ENCODE data around the gene RPP25.
"Not testable (repeated sequence)": the region's sequence is repeated elsewhere in the genome, so short reads cannot be mapped to it uniquely, and the experiment has no call there.

The RPP25 gene

DNA sequence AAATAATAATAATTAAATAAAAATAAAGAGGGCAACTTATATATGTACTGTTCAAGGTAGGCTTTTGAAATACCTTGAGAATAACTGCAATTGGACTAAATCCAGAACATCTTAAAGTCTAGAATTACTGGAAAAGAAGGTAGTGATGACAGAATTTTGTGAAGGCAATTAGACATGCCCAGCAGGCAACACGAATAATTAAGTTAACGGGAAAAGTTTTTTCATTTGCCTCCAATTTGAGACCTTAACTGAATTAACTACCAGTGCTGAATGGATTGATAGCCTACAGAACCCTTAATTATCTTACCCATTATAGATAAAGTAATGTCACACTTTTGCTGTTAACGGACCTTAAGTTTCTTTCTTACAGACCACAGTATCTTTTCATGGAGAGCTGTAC is 32.0 kb downstream of the RPP25 start:
- in situ Hi-C loops (cut with MboI; ENCODE audit: low sequenced_read_pairs), result no loop called here

DNA sequence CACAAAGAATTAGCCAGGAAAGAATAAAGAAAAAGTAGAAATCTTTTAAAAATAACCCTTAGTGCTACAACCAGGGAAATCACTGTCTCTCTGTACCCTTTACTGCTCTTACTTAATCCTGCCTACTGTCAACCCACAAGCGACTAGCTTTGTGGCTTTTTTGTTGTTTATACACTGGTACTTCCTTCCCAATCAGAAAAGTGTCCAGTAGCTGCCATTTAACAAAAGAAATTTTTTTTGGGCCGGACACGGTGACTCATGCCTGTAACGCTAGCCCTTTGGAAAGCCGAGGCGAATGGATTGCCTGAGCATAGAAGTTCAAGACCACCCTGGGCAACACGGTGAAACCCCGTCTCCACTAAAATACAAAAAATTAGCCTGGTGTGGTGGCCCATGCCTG is 36.1 kb downstream of the RPP25 start:
- in situ Hi-C loops (cut with MboI; ENCODE audit: low sequenced_read_pairs), result no loop called here

DNA sequence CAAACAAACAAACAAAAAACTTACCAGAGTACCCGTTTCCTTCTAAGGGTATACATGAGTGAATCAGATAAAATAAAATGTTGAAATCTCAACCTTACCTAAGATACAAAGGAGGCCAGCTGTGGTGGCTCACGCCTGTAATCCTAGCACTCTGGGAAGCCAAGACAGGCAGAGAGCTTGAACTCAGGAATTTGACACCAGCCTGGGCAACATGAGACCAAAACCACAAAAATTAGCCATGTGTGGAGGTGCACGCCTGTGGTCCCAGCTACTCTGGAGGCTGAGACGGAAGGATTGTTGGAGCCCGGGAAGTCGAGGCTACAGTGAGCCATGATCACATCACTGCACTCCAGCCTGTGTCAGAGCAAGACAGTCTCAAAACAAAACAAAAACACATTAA is 38.9 kb downstream of the RPP25 start:
- in situ Hi-C loops (cut with MboI; ENCODE audit: low sequenced_read_pairs), result no loop called here

DNA sequence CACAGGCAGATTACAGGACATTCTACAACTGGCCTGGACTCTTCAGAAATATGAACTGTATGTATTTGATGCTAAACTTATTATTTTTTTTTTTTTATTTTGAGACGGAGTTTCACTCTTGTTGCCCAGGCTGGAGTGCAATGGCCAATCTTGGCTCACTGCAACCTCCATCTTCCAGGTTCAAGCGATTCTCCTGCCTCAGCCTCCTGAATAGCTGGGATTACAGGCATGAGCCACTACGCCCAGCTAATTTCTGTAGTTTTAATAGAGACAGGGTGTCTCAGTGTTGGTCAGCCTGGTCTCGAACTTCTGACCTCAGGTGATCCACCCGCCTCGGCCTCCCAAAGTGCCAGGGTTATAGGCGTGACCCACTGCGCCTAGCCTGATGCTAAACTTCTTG is 42.8 kb downstream of the RPP25 start:
- in situ Hi-C loops (cut with MboI; ENCODE audit: low sequenced_read_pairs), result not testable (repeated sequence)

DNA sequence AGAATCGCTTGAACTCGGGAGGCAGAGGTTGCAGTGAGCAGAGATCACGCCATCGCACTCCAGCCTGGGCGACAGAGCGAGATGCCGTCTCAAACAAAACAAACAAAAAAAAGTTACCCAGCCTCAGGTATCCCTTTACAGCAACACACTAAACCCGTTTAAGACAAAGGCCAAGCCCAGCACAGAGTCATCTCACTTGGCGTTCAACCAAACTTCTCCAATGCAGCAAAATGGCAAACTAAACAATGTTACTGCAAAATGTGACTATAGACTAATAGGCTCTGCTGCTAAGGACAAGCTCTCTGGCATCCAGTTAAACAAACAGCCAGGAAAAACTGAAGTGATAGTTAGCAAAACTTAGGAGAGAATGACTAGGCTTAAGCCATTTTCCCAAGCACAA is 43.5 kb downstream of the RPP25 start:
- in situ Hi-C loops (cut with MboI; ENCODE audit: low sequenced_read_pairs), result no loop called here

DNA sequence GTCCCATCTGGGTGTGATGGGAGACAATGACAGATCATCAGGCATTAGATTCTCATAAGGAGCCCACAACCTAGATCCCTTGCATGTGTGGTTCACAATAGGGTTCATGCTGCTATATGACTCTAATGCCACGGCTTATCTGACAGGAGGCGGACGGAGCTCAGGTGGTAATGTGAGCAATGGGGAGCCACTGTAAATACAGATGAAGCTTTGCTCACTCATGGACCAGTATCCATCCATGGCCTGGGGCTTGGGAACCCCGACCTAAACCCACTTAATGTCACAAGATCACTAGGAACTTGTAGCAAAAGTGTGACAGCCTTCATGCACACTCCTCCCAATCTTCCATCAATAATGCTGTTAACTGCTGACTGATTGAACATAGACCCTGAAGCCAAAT is 47.9 kb downstream of the RPP25 start:
- in situ Hi-C loops (cut with MboI; ENCODE audit: low sequenced_read_pairs), result no loop called here

DNA sequence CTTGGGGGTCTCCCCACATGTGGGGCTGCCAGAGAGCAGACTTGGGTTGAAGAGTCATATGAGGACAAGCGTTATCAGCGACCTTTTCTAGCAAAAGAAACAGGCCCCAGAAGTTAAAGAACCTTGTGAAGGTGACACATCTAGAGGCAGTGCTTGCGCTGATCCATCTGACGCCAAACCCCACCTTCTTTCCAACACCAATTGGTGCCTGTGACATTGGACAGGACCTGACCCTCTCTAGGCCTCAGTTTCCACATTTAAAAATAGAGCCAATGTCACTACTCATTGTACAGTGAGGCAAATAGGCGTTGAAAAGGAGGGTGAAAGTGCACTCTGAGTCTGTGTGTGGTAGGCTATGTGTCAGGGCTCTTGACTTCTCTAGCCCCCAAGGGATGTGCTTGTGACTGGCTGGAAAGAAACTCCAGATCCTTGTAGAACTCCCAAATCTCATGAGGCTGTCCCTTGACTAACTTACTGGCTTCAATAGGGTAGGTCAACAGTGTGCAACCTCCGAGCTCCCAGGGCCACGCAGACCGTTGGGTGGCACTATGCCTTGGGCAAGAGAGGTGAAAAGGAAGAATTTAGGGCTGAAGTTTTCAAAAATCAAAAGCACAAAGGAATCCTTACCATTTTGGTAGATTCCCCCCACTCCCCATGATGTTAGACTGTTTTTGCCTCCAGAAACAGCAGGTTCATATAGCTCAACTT is 49.3 kb downstream of the RPP25 start:
- in situ Hi-C loops (cut with MboI; ENCODE audit: low sequenced_read_pairs), result no loop called here

DNA sequence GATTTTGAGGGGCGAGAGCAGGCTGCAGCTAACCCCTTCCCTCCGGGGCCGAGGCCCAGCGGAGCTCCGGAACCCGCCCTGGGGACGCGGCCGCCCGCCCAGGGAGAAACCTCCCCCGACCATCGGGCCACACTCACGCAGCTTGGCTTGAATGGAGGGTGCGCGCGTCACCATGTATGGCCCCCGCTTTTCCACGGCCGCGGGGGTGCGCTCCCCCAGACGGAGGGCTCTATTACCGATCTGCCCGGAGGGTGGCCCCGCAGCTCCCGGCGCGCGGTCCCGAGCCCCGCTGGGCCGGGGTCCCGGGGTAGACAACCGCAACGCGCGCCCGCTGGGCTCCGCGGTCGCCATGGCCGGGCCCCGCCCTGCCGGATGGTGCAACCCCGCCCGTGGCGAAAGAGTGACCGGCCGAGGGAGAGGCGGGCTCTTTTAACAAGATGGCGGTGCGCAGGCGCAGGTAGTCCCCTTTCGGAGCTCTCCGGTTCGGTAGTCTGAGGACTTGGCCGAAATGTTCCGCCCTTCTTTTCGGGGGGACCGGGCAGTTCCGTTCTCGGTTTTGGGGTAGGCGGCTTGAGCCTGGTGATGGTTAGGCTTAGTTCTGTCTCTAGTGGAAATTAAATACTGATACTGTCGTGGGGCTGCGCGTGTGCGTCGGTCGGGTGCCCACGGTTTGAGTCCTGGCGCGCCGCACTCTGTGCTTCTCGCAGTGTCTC is 50.0 kb downstream of the RPP25 start, which contains the start of gene FAM219B:
Gene FAM219B (minus strand): TSS at position 402 of the 713 bp plus-strand sequence. CDS start 51 bp downstream, at position 351.
- in situ Hi-C loops (cut with MboI; ENCODE audit: low sequenced_read_pairs), result no loop called here

DNA sequence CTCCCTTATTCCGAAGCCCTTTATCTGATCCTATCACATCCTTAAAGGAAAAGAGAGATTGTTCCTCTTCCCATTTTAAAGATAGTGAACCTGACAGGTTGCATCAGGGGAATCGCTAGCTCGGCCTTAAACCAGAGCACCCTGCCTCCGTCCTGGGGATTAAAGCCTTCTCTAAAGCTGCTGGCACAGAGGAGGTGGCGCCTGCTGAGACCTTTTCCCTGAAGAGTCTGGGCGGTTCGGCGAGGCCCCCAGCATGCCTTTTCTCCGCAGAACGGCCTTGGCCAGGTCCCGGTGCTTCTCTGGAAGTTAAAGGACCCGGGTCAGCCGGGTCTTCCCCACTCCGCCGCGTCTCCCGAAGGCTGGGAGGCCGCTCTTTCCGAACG is 50.5 kb downstream of the RPP25 start:
- in situ Hi-C loops (cut with MboI; ENCODE audit: low sequenced_read_pairs), result no loop called here
